HG02642 (cell line): ENCODE results near the gene A2M.
A peak's percentile ranks its signal among the peaks of the same experiment; 100 is the strongest.

Experiments
- ATAC-seq: cut with Tn5 transposase; IDR thresholded peaks from one replicate; pipeline ENCODE4 v1.9.1; 2021; ENCODE audit warnings: mild to moderate bottlenecking; ENCODE audit not compliant: unreplicated experiment, poor library complexity

The A2M gene

GRCh38 chr12:9123781-9124382, 8.2 kb upstream of the A2M start:
- ATAC-seq = no peak

GRCh38 chr12:9122091-9122609, 6.4 kb upstream of the A2M start:
- ATAC-seq = no peak

- ATAC-seq = no peak
Measured at GRCh38 chr12:9120487-9121184, 4.9 kb upstream of the A2M start.

GRCh38 chr12:9118158-9118557, 2.4 kb upstream of the A2M start:
- ATAC-seq = peak; percentile 51

- no peak for ATAC-seq
Measured at GRCh38 chr12:9114946-9115345, 773 bp downstream of the A2M start.

GRCh38 chr12:9113987-9114309, 1.8 kb downstream of the A2M start:
- ATAC-seq = no peak

- ATAC-seq = no peak
Measured at GRCh38 chr12:9113296-9113986, 2.3 kb downstream of the A2M start.

GRCh38 chr12:9112076-9112853, 3.5 kb downstream of the A2M start:
- ATAC-seq = no peak

- ATAC-seq = no peak
Measured at GRCh38 chr12:9111525-9111924, 4.2 kb downstream of the A2M start.

- no peak for ATAC-seq
Measured at GRCh38 chr12:9109737-9110491, 5.8 kb downstream of the A2M start.

GRCh38 chr12:9109213-9109522, 6.6 kb downstream of the A2M start:
- no peak for ATAC-seq

GRCh38 chr12:9108504-9109212, 7.1 kb downstream of the A2M start:
- ATAC-seq = no peak

- ATAC-seq = no peak
Measured at GRCh38 chr12:9107542-9107873, 8.2 kb downstream of the A2M start.

GRCh38 chr12:9106610-9107541, 8.8 kb downstream of the A2M start:
- ATAC-seq = no peak

- ATAC-seq = no peak
Measured at GRCh38 chr12:9106067-9106466, 9.7 kb downstream of the A2M start.

- no peak for ATAC-seq
Measured at GRCh38 chr12:9104767-9105423, 10.8 kb downstream of the A2M start.

GRCh38 chr12:9104087-9104486, 11.6 kb downstream of the A2M start:
- no peak for ATAC-seq
